Left ventricle myocardium inferior (tissue), 1 donor: ENCODE measurements around the gene DOCK9. TPM values are rescaled to one million over a fixed set of nuclear protein-coding genes. Genes with fewer than 3 reads are reported as not detected.
"Not testable (repeated sequence)": the region's sequence is repeated elsewhere in the genome, so short reads cannot be mapped to it uniquely, and the experiment has no call there.

Experiments
- DNase-seq: peaks from one replicate; pipeline ENCODE4 v3.0.0-alpha.2; 2020
- H3K27ac ChIP-seq: fragments of 200-600 bp; replicated peaks from 2 replicates; pipeline ENCODE4 v1.8.0; 2021
- H3K27me3 ChIP-seq: fragments of 200-600 bp; 2 replicates; pipeline ENCODE4 v1.8.0; 2021; ENCODE audit warnings: low read depth
- H3K36me3 ChIP-seq: fragments of 200-600 bp; 2 replicates; pipeline ENCODE4 v1.8.0; 2021
- H3K4me1 ChIP-seq: fragments of 200-600 bp; 2 replicates; pipeline ENCODE4 v1.8.0; 2021
- H3K4me3 ChIP-seq: fragments of 200-600 bp; 2 replicates; pipeline ENCODE4 v1.8.0; 2021; ENCODE audit warnings: mild to moderate bottlenecking, moderate library complexity
- H3K9me3 ChIP-seq: fragments of 200-600 bp; replicated peaks from 2 replicates; pipeline ENCODE4 v1.8.0; 2021
- CTCF ChIP-seq: fragments of 200-600 bp; IDR thresholded peaks from 2 replicates; pipeline ENCODE4 v1.8.0; 2021; ENCODE audit warnings: antibody characterized with exemption, mild to moderate bottlenecking, borderline replicate concordance
- intact Hi-C: fragments of 100-400 bp; cut with micrococcal nuclease; formaldehyde crosslinking; loops from one replicate; pipeline ENCODE4 v1.11.0; 2022
- total RNA-seq: library from RNA; stranded (reverse); fragmentation: NEBNext Ultra II Directional; extraction: Animal tissue kit (Norgen Biotek cat#: 25700); gene quantifications from one replicate; pipeline ENCODE4 v1.2.1, GENCODE V29; 2021
- donor health status: DM: no; HTN: yes; CAD: no; lungs with severe emphysema.

Gene DOCK9
- total RNA-seq, 1 donor from 2014 or later, result 36.8 TPM

GRCh38 chr13:98819382-98820010 lies 158.4 kb downstream of the DOCK9 start:
- Histone ChIP-seq H3K4me1 (peaks cover 53% of the 10 kb centered on the region), H3K4me3 (no peak overlapping the region), H3K27me3 (no peaks in the 10 kb centered on the region), H3K36me3 (peaks cover 53% of the 10 kb centered on the region), H3K9me3 (no peaks in the 10 kb centered on the region), H3K27ac (peak overlapping the region; percentile 65)
- DNase-seq, result peak; percentile 41
- no peak for TF ChIP-seq CTCF
- intact Hi-C loops, result no loop called here

- H3K36me3 ChIP-seq, result peaks cover 33% of the 10 kb centered on the region
Observed at GRCh38 chr13:98816406-98816805, 161.5 kb downstream of the DOCK9 start.

DNA sequence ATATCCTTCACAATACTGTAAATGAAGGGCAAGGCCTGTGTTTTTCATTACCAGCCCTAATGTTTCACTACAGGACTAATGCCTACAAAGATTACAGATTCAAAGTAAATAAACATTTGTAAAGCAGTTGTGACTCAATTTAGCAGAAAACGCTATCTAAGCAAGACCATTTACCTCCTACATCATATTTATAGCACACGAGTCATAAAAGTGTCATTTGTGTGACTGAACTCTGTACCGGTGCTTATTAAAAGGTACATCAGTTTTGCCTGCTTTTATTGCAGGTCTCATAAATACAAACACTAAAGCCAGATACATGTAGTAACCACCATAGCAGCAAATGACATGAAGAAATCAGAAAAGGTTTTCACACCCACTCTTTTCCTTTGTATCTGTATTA lies 163.9 kb downstream of the DOCK9 start:
- Histone ChIP-seq H3K4me3 (no peak overlapping the region), H3K9me3 (no peaks in the 10 kb centered on the region), H3K27ac (no peak overlapping the region), H3K4me1 (peaks cover 9% of the 10 kb centered on the region), H3K36me3 (peaks cover 28% of the 10 kb centered on the region), H3K27me3 (no peaks in the 10 kb centered on the region)
- TF ChIP-seq CTCF, result no peak
- intact Hi-C loops, result no loop called here
- DNase-seq, result no peak

More at GRCh38 chr13:98816406-98816805, 161.5 kb downstream of the DOCK9 start:
- Histone ChIP-seq H3K4me1 (peaks cover 32% of the 10 kb centered on the region), H3K9me3 (no peaks in the 10 kb centered on the region), H3K27me3 (no peaks in the 10 kb centered on the region), H3K27ac (no peak overlapping the region), H3K4me3 (no peak overlapping the region)
- intact Hi-C loops, result no loop called here
- DNase-seq, result no peak
- TF ChIP-seq CTCF, result no peak

DNA sequence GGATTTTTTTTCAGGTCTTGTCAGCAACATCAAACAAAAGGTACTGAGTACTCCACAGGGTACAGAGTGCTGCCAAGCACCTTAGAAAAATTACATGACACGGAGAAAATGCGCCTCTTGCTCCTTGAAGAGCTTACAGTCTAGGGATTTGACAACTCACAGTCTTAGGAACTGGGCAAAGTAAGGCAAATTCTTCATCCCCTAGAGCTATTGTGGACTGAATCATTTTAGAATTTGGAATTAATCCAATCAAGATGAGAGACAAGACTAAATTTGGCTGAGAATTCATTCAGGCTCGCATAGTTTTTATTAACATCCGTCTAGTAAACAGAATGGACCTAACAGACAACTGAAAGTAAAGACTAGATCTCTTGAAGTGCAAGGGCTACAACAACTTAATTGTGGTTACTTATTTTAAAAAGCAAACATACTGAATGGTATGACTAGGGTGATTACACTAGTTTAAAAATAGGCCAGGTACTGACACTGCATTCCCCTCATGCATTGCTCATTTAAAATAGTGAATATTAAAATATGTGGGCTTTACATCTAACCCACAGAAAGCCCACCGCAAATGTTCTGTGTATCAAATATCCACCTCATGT lies 165.6 kb downstream of the DOCK9 start:
- H3K36me3 ChIP-seq, result peaks cover 34% of the 10 kb centered on the region
- not testable (repeated sequence) for H3K4me3 ChIP-seq

GRCh38 chr13:98810746-98811145 lies 167.1 kb downstream of the DOCK9 start:
- intact Hi-C loops, result no loop called here
- DNase-seq, result no peak
- Histone ChIP-seq H3K27ac (no peak overlapping the region), H3K9me3 (no peaks in the 10 kb centered on the region), H3K27me3 (no peaks in the 10 kb centered on the region), H3K4me3 (no peak overlapping the region), H3K4me1 (peaks cover 5% of the 10 kb centered on the region), H3K36me3 (peaks cover 47% of the 10 kb centered on the region)
- no peak for TF ChIP-seq CTCF

More for the DNA sequence above, 165.6 kb downstream of the DOCK9 start:
- H3K4me1 ChIP-seq, DNase-seq, H3K9me3 ChIP-seq, H3K27me3 ChIP-seq, intact Hi-C loops, H3K27ac ChIP-seq: not testable (repeated sequence)

DNA sequence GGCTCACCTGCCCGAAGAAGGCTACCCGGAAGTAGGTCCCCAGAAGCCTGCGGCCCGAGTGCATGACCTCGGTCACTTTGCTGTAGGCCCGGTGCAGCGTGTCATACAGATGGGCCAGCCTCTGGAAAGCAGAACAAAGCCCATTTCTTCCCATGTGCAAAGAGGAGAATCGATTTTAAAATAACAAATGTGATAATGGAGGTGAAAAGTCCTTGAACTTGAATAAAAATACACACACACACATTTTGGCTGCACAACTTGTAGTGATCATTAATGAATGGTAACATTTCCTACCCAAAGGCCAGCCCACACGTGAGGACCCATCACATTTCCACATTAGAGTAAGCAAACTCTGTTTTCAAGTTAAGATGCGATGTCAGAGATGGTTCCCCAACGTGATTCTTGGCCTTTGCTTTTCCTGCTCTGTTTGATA lies 168.5 kb downstream of the DOCK9 start:
- Histone ChIP-seq H3K27me3 (no peaks in the 10 kb centered on the region), H3K36me3 (peaks cover 61% of the 10 kb centered on the region), H3K4me1 (peaks cover 5% of the 10 kb centered on the region), H3K9me3 (no peaks in the 10 kb centered on the region), H3K27ac (no peak overlapping the region), H3K4me3 (no peak overlapping the region)
- intact Hi-C loops, result no loop called here
- no peak for TF ChIP-seq CTCF
- no peak for DNase-seq
